ENCODE results near the gene BBLN.
"Not testable (repeated sequence)": the region's sequence is repeated elsewhere in the genome, so short reads cannot be mapped to it uniquely, and the experiment has no call there.

Gene BBLN

DNA sequence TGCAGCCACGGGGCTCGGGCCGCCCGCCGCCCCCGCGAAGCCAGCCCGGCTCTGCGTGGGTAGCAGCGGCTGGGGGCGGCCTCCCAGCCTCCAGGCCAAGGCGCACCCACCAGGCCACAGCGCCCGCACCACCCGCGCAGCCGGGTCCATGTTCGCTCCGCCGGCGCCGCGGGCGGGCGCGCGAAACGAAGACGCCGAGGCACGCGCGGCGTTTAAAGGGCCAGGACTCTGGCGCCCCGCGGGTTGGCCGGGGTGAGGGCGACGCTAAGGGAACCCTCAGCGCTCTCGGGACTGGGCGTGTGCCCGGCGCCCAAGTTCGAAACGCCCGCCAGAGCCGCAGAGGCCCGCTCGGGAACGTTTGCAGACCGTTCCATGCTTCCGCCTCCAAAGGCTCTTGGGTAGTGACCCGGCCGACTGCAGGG lies 32.5 kb upstream of the BBLN start, which contains the start of gene PTGES2:
Gene PTGES2 (minus strand): TSS at position 162 of the 422 bp plus-strand sequence. CDS start 12 bp downstream, at position 150.
- TF ChIP-seq, protein P1, sequence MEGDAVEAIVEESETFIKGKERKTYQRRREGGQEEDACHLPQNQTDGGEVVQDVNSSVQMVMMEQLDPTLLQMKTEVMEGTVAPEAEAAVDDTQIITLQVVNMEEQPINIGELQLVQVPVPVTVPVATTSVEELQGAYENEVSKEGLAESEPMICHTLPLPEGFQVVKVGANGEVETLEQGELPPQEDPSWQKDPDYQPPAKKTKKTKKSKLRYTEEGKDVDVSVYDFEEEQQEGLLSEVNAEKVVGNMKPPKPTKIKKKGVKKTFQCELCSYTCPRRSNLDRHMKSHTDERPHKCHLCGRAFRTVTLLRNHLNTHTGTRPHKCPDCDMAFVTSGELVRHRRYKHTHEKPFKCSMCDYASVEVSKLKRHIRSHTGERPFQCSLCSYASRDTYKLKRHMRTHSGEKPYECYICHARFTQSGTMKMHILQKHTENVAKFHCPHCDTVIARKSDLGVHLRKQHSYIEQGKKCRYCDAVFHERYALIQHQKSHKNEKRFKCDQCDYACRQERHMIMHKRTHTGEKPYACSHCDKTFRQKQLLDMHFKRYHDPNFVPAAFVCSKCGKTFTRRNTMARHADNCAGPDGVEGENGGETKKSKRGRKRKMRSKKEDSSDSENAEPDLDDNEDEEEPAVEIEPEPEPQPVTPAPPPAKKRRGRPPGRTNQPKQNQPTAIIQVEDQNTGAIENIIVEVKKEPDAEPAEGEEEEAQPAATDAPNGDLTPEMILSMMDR (IDR thresholded peaks at IDR 0.05; ENCODE audit: low read depth, low read length) = no peak
- DNase-seq (ENCODE audit: extremely low read depth, low read depth) = peak; percentile 62

DNA sequence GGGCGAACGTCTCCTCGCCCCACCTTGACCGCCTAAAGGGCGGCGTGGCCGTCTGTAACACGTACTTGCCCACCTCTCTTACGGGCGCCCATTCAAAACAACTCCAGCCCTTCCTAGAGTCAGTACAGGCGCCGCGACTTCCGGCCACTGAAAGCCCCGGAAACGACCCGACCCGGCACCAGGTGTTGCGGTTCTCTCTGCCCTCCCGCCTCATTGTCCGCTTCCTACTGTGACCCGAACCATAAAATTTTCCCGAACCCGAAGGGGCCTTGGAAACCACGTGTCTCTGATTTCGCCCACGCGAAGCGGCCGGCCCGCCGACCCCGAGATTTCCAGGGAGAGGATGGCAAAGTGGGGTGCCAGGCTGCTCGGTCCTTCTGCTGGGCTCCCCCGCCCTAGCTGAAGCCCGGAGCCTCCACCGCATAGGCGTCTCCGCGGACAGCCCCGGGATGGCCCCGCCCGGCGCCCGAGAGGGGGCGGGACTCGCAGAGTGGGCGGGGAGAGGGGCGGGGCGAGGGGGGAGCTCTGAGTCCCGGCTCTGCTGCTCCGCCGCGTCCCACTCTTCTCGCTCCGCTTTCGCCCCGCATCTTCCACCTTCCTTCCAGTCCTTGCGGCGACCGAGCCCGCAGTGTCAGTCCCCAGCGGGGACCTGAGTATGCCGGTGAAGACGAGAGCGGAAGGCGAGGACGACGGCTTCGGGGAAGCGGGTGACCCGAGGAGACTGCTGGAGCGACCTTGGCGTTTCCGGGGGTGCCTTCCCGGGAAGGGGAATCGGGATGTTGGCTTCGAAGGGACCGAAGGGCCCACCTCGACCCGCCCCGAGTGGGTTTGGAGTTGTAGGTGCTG lies 31.9 kb upstream of the BBLN start:
- TF ChIP-seq, protein P1 (IDR thresholded peaks at IDR 0.05; ENCODE audit: low read depth, low read length) = no peak
- DNase-seq (ENCODE audit: extremely low read depth, low read depth) = peak; percentile 72

DNA sequence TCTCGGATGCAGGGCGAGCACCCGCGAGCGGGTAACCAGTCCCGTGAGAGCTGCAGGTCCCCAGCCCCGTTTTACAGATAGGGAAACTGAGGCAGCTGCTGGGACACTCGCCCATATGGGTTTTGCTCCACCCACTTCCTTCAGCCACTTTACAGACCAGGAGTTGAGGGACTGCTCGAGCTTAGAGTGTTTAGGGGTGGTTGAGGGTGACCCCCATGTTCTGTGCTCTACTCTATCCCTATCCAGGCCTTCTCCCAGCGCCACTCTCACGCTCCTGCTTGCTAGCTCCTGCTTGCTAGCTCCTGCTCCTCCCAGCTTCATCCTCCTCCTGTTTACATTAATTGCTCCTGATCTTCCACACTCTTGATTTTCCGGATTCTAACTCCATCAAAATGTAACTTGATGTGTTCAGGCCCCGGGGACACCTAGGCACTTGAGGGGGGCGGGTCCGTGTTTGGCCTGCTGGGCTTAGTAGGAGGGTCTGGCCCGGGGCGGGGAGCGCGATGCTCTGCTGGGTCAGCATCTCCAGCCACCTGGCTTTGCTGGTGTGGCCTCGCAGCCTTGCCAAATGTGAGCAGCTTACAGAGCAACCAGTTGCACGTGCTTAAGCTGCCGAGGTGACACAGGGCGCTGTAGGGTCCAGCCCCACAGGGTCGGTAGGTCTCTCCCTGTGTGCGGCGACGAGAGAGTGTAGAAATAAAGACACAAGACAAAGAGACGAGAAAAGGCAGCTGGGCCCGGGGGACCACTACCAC lies 31.1 kb upstream of the BBLN start:
- DNase-seq (ENCODE audit: extremely low read depth, low read depth) = no peak
- TF ChIP-seq, protein P1 (IDR thresholded peaks at IDR 0.05; ENCODE audit: low read depth, low read length) = no peak

DNA sequence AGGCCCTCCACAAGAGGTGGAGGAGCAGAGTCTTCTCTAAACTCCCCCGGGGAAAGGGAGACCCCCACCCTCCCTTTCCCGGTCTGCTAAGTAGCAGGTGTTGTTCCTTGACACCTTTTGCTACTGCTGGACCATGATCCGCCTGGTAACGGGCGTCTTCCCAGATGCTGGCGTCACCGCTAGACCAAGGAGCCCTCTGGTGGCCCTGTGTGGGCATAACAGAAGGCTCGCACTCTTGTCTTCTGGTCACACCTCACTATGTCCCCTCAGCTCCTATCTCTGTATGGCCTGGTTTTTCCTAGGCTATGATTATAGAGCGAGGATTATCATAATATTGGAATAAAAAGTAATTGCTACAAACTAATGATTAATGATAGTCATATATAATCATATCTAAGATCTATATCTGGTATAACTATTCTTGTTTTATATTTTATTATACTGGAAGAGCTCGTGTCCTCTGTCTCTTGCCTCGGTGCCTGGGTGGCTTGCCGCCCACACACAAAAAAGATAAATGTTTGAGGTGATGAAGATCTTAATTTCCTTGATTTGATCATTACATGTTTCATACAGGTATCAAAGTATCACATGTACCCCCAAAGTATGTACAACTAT lies 30.0 kb upstream of the BBLN start:
- TF ChIP-seq, protein P1 (IDR thresholded peaks at IDR 0.05; ENCODE audit: low read depth, low read length) = peak; percentile 1

DNA sequence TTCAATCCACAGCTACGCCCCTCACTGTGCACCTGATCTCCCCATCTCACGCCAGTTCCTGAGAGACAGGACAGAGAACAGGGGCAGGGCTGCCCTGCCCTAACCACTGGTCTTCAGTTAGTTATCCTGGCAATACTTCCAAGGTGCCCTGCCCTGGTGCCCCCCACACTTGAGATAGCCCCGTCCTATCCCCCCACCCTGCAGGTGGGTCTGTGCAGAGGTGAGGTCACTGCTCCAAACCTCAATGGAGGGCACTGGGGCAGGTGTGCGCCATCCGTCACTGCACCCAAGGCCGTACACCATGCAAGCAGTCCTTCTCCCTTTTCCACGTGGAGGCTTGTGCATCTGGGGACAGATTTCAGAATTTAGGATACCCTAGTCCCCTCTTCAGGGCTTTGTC lies 29.4 kb upstream of the BBLN start:
- DNase-seq (ENCODE audit: extremely low read depth, low read depth) = not testable (repeated sequence)

More for the DNA sequence above, 30.0 kb upstream of the BBLN start:
- DNase-seq (ENCODE audit: extremely low read depth, low read depth) = not testable (repeated sequence)

DNA sequence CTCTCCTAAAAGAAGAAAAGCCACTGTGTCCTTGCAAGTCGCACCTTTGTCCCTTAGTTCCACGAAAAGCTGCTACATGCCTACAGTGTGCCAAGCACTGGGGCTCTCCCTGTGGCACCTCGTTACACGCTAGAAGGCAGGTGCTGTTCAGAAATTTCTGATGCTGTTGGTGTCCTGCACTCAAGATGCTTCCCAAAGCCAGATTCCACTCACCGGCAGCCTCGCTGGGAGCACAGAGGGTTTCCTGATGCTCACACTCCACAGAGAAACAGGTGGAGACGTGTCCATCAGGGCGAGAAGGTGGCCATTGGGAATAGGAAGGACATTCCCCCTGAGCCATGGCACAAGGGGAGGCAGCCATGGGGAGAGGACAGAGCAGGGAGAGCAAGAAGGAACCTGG lies 28.7 kb upstream of the BBLN start:
- not testable (repeated sequence) for DNase-seq (ENCODE audit: extremely low read depth, low read depth)

DNA sequence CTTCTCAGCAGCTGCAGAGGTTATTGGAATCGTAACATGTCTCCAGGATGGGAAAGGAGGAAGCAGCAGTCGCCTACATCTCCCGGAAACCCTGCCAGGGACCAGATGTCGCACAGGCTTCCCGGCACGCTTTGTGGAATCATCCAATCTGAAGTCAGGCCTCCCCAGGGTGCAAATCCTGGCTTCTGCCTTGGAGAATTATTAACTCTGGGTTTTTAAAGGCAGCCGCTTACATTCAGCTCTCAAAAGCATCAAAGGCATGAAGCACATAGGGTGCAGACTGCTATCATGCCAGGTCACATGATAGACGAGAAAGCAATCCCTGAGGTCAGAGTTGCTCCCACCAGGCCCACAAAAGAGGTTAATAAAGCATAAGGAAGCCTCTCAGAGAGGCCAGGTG lies 27.9 kb upstream of the BBLN start:
- not testable (repeated sequence) for DNase-seq (ENCODE audit: extremely low read depth, low read depth)

DNA sequence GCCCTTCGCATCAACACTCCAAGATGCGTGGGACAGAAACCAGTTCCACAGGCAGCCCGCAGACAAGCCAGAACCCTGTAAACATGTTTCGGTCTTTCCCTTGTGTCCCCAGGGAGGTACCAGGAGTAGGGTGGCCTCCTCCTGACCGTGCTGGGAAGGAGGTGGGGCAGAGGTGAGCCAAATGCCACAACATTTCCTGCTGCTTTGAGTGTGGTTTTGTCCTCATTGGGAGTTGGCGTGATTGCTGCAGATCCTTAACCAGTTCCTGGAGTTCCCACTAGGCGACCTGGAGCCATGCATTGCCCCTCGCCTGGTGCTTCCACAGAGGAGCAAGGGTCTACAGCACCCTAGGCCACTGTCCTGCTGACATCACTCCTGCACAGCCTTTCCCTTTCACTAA lies 24.5 kb upstream of the BBLN start:
- not testable (repeated sequence) for DNase-seq (ENCODE audit: extremely low read depth, low read depth)

All from AG09319 (cell line).